ENCODE data around the gene GABPB1. TPM values are rescaled to one million over a fixed set of nuclear protein-coding genes. Genes with fewer than 3 reads are reported as not detected.

Gene GABPB1
- total RNA-seq, 1 experiment from 2014 or later, result 39.7 TPM

DNA sequence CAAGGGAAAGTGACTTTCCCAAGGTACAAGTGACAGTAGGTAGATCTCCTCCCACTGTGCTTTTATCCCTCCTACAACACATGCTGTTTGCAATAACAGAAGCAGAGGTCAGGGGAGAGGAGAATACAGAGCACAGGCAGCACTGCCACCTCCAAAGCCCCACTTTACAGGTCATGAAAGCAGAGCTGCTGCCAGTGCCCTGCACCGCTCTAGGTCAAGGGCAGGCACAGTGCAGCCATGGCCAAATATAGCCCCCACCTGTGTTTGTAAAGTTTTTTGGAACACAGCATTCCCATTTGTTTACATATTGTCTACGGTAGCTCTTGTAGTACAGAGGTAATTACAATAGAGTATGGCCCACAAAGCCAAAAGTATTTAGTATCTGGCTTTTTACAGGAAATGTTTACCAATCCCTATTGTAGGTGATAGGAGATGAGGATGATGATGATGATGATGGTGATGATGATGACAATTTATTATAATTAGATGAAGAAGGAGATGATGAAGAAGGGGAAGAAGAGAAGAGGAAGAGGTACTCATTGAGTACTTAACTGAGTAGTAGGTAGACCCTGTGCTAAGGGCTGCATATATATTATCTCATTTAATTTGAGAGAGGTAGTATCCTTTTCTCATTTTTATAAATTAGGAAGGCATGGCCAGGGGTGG is 109.9 kb downstream of the GABPB1 start:
- Histone ChIP-seq H4K20me1 (ENCODE audit: low read length) (no peaks in the 10 kb centered on the region), H3K4me2 (ENCODE audit: low read length) (no peak overlapping the region), H3K9me3 (ENCODE audit: low read length) (no peaks in the 10 kb centered on the region), H3K4me3 (ENCODE audit: low read length) (no peak overlapping the region), H3K9ac (ENCODE audit: low read length) (no peak overlapping the region), H3K27me3 (ENCODE audit: low read length) (no peaks in the 10 kb centered on the region), H3K4me1 (ENCODE audit: insufficient read depth, low read length) (peaks cover 8% of the 10 kb centered on the region), H3F3A (ENCODE audit: low read length, unreplicated experiment) (no peaks in the 10 kb centered on the region), H3K27ac (ENCODE audit: low read length) (no peak overlapping the region), H3K9me2 (replicated peaks; ENCODE audit: low read length) (no peaks in the 10 kb centered on the region), H3K36me3 (ENCODE audit: low read depth, low read length) (no peaks in the 10 kb centered on the region), H2AFZ (ENCODE audit: low read length) (no peak overlapping the region), H3K79me2 (ENCODE audit: low read length) (no peaks in the 10 kb centered on the region)
- BruUV-seq (replicated peaks), result no TSS peak
- TF ChIP-seq EZH2phosphoT487 (IDR thresholded peaks at IDR 0.05; ENCODE audit: borderline replicate concordance, low read length), result no peak
- TF ChIP-seq, protein P1, sequence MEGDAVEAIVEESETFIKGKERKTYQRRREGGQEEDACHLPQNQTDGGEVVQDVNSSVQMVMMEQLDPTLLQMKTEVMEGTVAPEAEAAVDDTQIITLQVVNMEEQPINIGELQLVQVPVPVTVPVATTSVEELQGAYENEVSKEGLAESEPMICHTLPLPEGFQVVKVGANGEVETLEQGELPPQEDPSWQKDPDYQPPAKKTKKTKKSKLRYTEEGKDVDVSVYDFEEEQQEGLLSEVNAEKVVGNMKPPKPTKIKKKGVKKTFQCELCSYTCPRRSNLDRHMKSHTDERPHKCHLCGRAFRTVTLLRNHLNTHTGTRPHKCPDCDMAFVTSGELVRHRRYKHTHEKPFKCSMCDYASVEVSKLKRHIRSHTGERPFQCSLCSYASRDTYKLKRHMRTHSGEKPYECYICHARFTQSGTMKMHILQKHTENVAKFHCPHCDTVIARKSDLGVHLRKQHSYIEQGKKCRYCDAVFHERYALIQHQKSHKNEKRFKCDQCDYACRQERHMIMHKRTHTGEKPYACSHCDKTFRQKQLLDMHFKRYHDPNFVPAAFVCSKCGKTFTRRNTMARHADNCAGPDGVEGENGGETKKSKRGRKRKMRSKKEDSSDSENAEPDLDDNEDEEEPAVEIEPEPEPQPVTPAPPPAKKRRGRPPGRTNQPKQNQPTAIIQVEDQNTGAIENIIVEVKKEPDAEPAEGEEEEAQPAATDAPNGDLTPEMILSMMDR (conservative IDR thresholded peaks at IDR 0.05; ENCODE audit: low read depth, low read length), result no peak
- TF ChIP-seq EZH2 (IDR thresholded peaks at IDR 0.05; ENCODE audit: low read length, unreplicated experiment), result no peak
- ChIA-PET CTCF (no interaction called here), POLR2A (ENCODE audit: unreplicated experiment) (no interaction called here)
- no peak for ATAC-seq
- intact Hi-C loops (cut with micrococcal nuclease), result no loop called here
- DNase-seq, result no peak

DNA sequence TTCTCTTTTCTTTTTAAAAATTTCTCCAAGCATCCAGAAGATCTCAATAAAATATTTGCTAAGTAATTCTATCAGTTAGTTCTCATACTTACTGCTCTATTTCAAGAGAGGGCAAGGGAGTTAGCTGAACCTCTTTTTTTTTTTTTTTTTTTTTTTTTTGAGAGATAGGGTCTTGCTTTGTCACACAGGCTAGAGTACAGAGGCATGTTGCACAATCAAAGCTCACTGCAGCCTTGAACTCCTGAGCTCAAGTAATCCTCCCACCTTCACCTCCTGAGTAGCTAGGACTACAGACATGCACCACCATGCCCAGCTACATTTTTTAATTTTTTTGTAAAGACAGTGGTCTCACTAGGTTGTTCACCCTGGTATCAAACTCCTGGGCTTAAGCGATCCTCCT is 110.8 kb downstream of the GABPB1 start:
- ChIA-PET CTCF (no interaction called here), POLR2A (ENCODE audit: unreplicated experiment) (no interaction called here)
- no peak for DNase-seq
- ATAC-seq, result no peak
- H3K4me1 ChIP-seq (ENCODE audit: insufficient read depth, low read length), result peaks cover 8% of the 10 kb centered on the region
- H3F3A ChIP-seq (ENCODE audit: low read length, unreplicated experiment), result no peaks in the 10 kb centered on the region
- no peaks in the 10 kb centered on the region for H3K36me3 ChIP-seq (ENCODE audit: low read depth, low read length)
- intact Hi-C loops (cut with micrococcal nuclease), result no loop called here
- H2AFZ ChIP-seq (ENCODE audit: low read length), result no peak overlapping the region
- H3K9ac ChIP-seq (ENCODE audit: low read length), result no peak overlapping the region
- H3K27me3 ChIP-seq (ENCODE audit: low read length), result no peaks in the 10 kb centered on the region
- no peak overlapping the region for H3K4me3 ChIP-seq (ENCODE audit: low read length)
- H3K9me3 ChIP-seq (ENCODE audit: low read length), result no peaks in the 10 kb centered on the region
- BruUV-seq (replicated peaks), result no TSS peak
- H3K79me2 ChIP-seq (ENCODE audit: low read length), result no peaks in the 10 kb centered on the region
- TF ChIP-seq, protein P1 (conservative IDR thresholded peaks at IDR 0.05; ENCODE audit: low read depth, low read length), result no peak
- TF ChIP-seq EZH2phosphoT487 (IDR thresholded peaks at IDR 0.05; ENCODE audit: borderline replicate concordance, low read length) (no peak), EZH2 (IDR thresholded peaks at IDR 0.05; ENCODE audit: low read length, unreplicated experiment) (no peak)
- no peak overlapping the region for H3K27ac ChIP-seq (ENCODE audit: low read length)
- H4K20me1 ChIP-seq (ENCODE audit: low read length), result no peaks in the 10 kb centered on the region
- H3K9me2 ChIP-seq (replicated peaks; ENCODE audit: low read length), result no peaks in the 10 kb centered on the region
- no peak overlapping the region for H3K4me2 ChIP-seq (ENCODE audit: low read length)

DNA sequence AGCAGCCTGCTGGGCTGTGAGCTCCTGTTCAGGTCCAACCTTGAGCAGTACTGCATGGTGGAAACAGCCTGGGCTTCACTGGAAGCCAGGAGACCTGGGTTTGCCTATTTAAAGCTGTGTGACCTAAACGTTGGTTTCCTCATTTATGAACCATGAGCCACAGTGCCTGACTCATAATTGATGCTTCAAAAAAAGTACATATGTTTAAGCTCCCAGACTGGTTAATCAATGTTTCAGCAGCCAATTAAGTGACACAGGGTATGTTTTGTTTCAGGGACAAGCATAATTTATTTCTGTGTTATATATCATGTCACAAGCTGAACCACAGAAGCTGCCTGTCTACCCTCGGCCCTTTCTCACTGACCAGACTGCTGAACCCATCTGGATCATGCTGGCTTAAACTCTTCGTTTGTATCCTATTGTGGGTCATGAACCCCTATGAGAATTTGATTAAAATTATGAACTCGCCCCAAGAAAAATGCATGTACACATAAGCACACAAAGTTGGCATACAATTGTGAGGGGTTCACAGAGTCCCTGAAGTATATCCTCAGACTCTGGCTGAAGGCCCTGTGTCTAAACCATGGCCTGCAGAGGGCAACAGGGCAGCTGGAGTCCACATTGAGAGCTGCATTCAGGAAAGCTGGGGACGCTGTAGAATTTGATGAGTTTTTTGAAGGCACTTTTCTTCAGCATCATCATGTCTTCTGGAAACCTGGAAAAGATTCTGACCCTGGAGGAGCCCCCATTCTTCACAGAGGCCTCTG is 113.1 kb downstream of the GABPB1 start:
- H3K79me2 ChIP-seq (ENCODE audit: low read length), result no peaks in the 10 kb centered on the region
- peak; percentile 36 for DNase-seq
- H3K9me2 ChIP-seq (replicated peaks; ENCODE audit: low read length), result no peaks in the 10 kb centered on the region
- H2AFZ ChIP-seq (ENCODE audit: low read length), result no peak overlapping the region
- no peaks in the 10 kb centered on the region for H3F3A ChIP-seq (ENCODE audit: low read length, unreplicated experiment)
- no peak overlapping the region for H3K4me3 ChIP-seq (ENCODE audit: low read length)
- H3K4me1 ChIP-seq (ENCODE audit: insufficient read depth, low read length), result peaks cover 8% of the 10 kb centered on the region
- no peak overlapping the region for H3K4me2 ChIP-seq (ENCODE audit: low read length)
- no peaks in the 10 kb centered on the region for H4K20me1 ChIP-seq (ENCODE audit: low read length)
- H3K9me3 ChIP-seq (ENCODE audit: low read length), result no peaks in the 10 kb centered on the region
- POLR2A ChIA-PET (ENCODE audit: unreplicated experiment), result no interaction called here
- no peaks in the 10 kb centered on the region for H3K27me3 ChIP-seq (ENCODE audit: low read length)
- no peaks in the 10 kb centered on the region for H3K36me3 ChIP-seq (ENCODE audit: low read depth, low read length)
- H3K27ac ChIP-seq (ENCODE audit: low read length), result no peak overlapping the region
- H3K9ac ChIP-seq (ENCODE audit: low read length), result no peak overlapping the region
- intact Hi-C loops (cut with micrococcal nuclease), result no loop called here
- peak; percentile 20; the same call in 1 of the 2 replicates for ATAC-seq
- BruUV-seq (replicated peaks), result no TSS peak
- TF ChIP-seq EZH2 (IDR thresholded peaks at IDR 0.05; ENCODE audit: low read length, unreplicated experiment), result no peak
- TF ChIP-seq, protein P1 (conservative IDR thresholded peaks at IDR 0.05; ENCODE audit: low read depth, low read length), result 0 out of 2 replicates have a peak, but pooled peaks have one; percentile 14
- CTCF ChIA-PET, result no interaction called here

Data from PC-3 (cell line).